ENCODE data around the gene SELENOM. TPM values are rescaled to one million over a fixed set of nuclear protein-coding genes. Genes with fewer than 3 reads are reported as not detected.

The SELENOM gene
- total RNA-seq, 1 donor from 2014 or later: 10.3 TPM

GRCh38 chr22:31091106-31091975 is 16.0 kb downstream of the SELENOM start:
- DNase-seq (ENCODE audit: low read depth in 2 of 2): no peak

DNA sequence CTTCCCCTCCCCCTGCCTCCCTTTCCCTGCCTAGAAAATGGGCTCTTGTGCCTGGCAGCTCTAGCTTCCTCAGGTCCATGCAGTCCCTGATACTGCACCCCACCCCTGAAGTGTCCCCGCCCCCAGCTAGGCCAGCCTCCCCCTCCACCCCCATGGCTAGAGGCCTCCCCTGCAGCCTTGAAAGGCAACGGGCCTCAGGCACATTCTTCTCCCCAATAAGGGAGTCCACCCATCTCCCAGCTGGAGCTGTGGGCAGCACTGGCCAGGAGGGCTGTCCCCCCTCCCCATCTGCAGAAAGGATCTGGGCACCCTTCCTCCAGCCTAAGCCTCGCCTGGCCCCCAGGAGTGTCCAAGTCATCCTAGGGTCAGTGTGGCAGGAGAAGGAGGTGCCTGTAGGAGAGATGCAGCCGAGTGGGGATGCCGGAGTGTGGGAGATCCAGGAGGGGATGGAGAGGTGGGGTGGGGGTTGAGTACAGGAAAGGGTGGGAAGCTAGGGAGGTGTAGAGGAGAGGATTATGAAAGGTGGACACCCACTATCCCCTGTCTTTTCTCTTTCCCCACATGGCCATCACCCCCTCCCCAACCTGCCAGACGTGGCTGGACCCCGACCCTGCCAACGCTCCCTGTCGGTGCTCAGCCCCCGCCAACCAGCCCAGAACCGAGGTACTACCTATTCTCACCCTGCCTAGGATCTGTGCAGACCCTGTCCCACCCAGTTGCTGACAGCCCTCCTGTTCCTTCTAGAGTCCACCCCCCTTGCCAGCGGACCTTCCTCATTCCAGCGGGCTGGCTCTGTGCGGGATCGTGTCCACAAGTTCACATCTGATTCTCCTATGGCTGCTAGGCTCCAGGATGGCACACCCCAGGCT is 16.9 kb downstream of the SELENOM start:
- DNase-seq (ENCODE audit: low read depth in 2 of 2): no peak

- DNase-seq (ENCODE audit: low read depth in 2 of 2): peak; percentile 56 to 60
Measured at GRCh38 chr22:31089160-31090100, 17.9 kb downstream of the SELENOM start.

- no peak for DNase-seq (ENCODE audit: low read depth in 2 of 2)
Measured at GRCh38 chr22:31088233-31088986, 19.0 kb downstream of the SELENOM start.

DNA sequence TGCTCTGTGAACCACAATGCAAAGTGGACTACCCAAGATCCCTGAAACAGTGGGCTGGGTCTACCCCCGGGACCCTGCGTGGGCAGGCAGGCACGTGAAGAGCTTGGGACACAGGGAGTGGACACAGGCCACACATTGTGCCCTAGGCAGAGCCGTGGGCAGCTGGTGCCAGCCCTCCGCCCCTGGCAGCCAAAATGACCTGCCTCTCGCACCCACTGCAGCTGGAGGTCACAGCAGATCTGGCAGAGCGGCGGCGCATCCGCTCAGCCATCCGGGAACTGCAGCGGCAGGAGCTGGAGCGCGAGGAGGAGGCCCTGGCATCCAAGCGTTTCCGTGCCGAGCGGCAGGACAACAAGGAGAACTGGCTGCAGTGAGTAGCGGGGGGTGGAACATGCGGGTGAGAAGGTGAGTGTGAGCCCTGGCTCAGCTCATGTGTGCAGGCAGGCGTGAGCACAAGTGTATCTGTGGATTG is 19.6 kb downstream of the SELENOM start:
- DNase-seq (ENCODE audit: low read depth in 2 of 2): no peak

GRCh38 chr22:31086703-31087330 is 20.6 kb downstream of the SELENOM start:
- no peak for DNase-seq (ENCODE audit: low read depth in 2 of 2)

DNA sequence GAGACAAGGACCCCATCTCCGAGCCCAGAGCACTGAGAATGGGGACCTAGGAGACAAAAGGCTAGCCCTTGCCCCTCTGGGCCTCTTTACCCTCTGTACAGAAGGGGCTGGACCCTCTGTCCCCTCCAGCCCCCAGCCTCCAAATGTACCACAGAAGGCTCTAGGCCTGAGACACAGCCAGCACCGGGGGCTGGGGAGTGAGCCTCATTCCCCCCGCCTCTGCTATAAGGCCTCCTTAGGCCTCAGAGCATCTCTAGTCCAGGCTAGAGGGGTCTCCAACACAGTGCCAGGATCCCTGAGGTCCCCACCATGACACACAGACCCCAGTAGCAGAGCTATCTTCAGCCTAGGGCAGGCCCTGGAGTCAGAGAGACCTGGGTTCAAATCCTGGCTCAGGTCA is 21.4 kb downstream of the SELENOM start:
- DNase-seq (ENCODE audit: low read depth in 2 of 2): no peak

DNA sequence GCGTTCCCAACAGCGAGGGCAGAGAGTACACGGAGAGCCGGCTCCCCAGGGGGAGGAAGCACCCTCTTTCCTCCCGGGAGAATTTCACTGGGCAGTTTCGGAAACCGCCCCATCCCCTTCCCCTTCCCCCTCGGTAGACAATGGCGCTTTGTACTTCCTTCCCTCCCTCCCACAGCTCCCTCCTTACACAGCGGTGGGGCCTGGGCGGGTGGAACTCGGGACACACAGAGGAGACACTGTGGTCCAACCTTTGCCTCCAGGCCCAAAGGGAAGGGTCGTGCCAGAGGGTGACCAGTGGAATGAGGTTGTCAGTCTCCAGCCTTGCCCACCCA is 21.9 kb downstream of the SELENOM start:
- peak; percentile 34 to 67 for DNase-seq (ENCODE audit: low read depth in 2 of 2)

GRCh38 chr22:31084811-31085492 is 22.4 kb downstream of the SELENOM start:
- DNase-seq (ENCODE audit: low read depth in 2 of 2): peak; percentile 81 to 82

GRCh38 chr22:31083923-31084810 is 23.2 kb downstream of the SELENOM start:
- peak; percentile 35 to 36 for DNase-seq (ENCODE audit: low read depth in 2 of 2)

DNA sequence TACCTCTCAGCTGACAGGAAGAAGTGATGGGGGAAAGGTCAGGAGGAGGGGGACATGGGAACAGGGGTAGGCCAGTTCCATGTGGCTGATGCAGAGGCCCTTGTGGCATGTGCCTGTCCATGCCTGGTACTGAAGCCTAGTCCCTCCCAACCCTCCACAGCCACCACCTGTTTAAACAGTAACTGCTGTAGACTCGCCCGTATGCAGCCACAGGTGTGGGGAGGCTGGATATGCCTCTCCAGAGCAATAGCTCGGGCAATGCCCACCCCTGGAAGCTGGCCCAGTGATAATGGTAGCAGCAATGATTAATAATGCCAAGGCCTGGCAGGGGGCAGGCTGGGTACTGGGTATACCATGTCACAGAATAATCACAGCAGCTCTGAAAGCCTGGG is 24.0 kb downstream of the SELENOM start:
- no peak for DNase-seq (ENCODE audit: low read depth in 2 of 2)

GRCh38 chr22:31082606-31083376 is 24.6 kb downstream of the SELENOM start:
- DNase-seq (ENCODE audit: low read depth in 2 of 2): peak; percentile 77 to 92

GRCh38 chr22:31081963-31082605 is 25.3 kb downstream of the SELENOM start:
- DNase-seq (ENCODE audit: low read depth in 2 of 2): peak in 1 of 2 donors; percentile 72

GRCh38 chr22:31080848-31081649 is 26.3 kb downstream of the SELENOM start, which contains the start of gene SMTN:
SMTN (plus strand) TSS chr22:31081318; CDS start chr22:31083259, 1,941 bp downstream.
- DNase-seq (ENCODE audit: low read depth in 2 of 2): peak; percentile 92 to 96

GRCh38 chr22:31080164-31080847 is 27.1 kb downstream of the SELENOM start:
- DNase-seq (ENCODE audit: low read depth in 2 of 2): no peak
